Liver (tissue), 9 donors: Measurements from ENCODE around the gene KRT6B. TPM values are rescaled to one million over a fixed set of nuclear protein-coding genes. Genes with fewer than 3 reads are reported as not detected.

Experiments
- DNase-seq: peaks from one replicate; pipeline ENCODE4 v3.0.0-alpha.2; 2017; ENCODE audit warnings: low spot score
- H3K27ac ChIP-seq, 2 donors: one replicate each; pipeline ENCODE4 v1.7.0; 2013; ENCODE audit warnings: inconsistent platforms in 2 of 2, low read length in 2 of 2, control low read depth in 1 of 2, low read depth in 1 of 2, mild to moderate bottlenecking in 1 of 2
- H3K27me3 ChIP-seq, 4 donors: one replicate each; pipeline versions ENCODE4 v1.6.1 to v1.7.0; 2013; ENCODE audit warnings: low read length in 3 of 4, inconsistent platforms in 1 of 4, mild to moderate bottlenecking in 1 of 4, moderate library complexity in 1 of 4; ENCODE audit not compliant: control insufficient read depth in 4 of 4, insufficient read depth in 4 of 4
- H3K36me3 ChIP-seq, 4 donors: one replicate each; pipeline versions ENCODE4 v1.6.1 to v1.7.0; 2013; ENCODE audit warnings: low read length in 3 of 4, mild to moderate bottlenecking in 3 of 4, low read depth in 1 of 4, moderate library complexity in 1 of 4; ENCODE audit not compliant: control insufficient read depth in 4 of 4, insufficient read depth in 3 of 4
- H3K4me1 ChIP-seq, 4 donors: one replicate each; pipeline versions ENCODE4 v1.6.1 to v1.7.0; 2013; ENCODE audit warnings: low read length in 3 of 4, mild to moderate bottlenecking in 3 of 4, moderate library complexity in 1 of 4; ENCODE audit not compliant: control insufficient read depth in 4 of 4, insufficient read depth in 4 of 4
- H3K4me3 ChIP-seq, 3 donors: one replicate each; pipeline versions ENCODE4 v1.6.1 to v1.7.0; 2013; ENCODE audit warnings: low read length in 3 of 3, control low read depth in 1 of 3, low read depth in 1 of 3, mild to moderate bottlenecking in 1 of 3
- H3K9ac ChIP-seq, 2 donors: one replicate each; pipeline ENCODE4 v1.7.0; 2013; ENCODE audit warnings: low read length in 2 of 2, mild to moderate bottlenecking in 2 of 2, moderate library complexity in 2 of 2, control low read depth in 1 of 2, low read depth in 1 of 2
- H3K9me3 ChIP-seq, 4 donors: one replicate each; pipeline versions ENCODE4 v1.6.1 to v1.7.0; 2013; ENCODE audit warnings: low read length in 3 of 4; ENCODE audit not compliant: control insufficient read depth in 4 of 4
- FOXA1 ChIP-seq: IDR thresholded peaks from 2 replicates; pipeline ENCODE4 v1.6.1; 2016; ENCODE audit warnings: antibody characterized with exemption
- FOXA2 ChIP-seq: IDR thresholded peaks from 2 replicates; pipeline ENCODE4 v1.6.1; 2016; ENCODE audit warnings: antibody characterized with exemption
- GABPA ChIP-seq, 2 donors: IDR thresholded peaks in 1 of 2; conservative IDR thresholded peaks in 1 of 2; 2 replicates each; pipeline ENCODE4 v1.6.1; 2016; ENCODE audit warnings: antibody characterized with exemption in 2 of 2, mild to moderate bottlenecking in 1 of 2, moderate library complexity in 1 of 2
- HNF4A ChIP-seq, 2 donors: conservative IDR thresholded peaks; 2 replicates each; pipeline ENCODE4 v1.6.1; 2016; ENCODE audit warnings: antibody characterized with exemption in 2 of 2, mild to moderate bottlenecking in 2 of 2
- HNF4G ChIP-seq: IDR thresholded peaks from 2 replicates; pipeline ENCODE4 v1.6.1; 2016; ENCODE audit warnings: antibody characterized with exemption
- JUND ChIP-seq, 2 donors: IDR thresholded peaks; 2 replicates each; pipeline ENCODE4 v1.6.1; 2016; ENCODE audit warnings: antibody characterized with exemption in 2 of 2
- NR2F2 ChIP-seq: IDR thresholded peaks from 2 replicates; pipeline ENCODE4 v1.6.1; 2016; ENCODE audit warnings: antibody characterized with exemption
- RAD21 ChIP-seq, 2 donors: IDR thresholded peaks; 2 replicates each; pipeline ENCODE4 v1.6.1; 2016; ENCODE audit warnings: antibody characterized with exemption in 2 of 2, mild to moderate bottlenecking in 2 of 2
- RXRA ChIP-seq, 2 donors: IDR thresholded peaks; 2 replicates each; pipeline ENCODE4 v1.6.1; 2017 to 2018; ENCODE audit warnings: antibody characterized with exemption in 2 of 2, mild to moderate bottlenecking in 1 of 2
- SP1 ChIP-seq: IDR thresholded peaks from 2 replicates; pipeline ENCODE4 v1.6.1; 2018; ENCODE audit warnings: antibody characterized with exemption, mild to moderate bottlenecking
- WGBS: extraction: QIAGEN DNeasy Blood & Tissue Kit; methylation state at CpG from one replicate; pipeline ENCODE4 v1.1.7; 2013; 5-methylcytosine and 5-hydroxymethylcytosine counted together
- polyA plus RNA-seq, 2 donors: library from polyadenylated mRNA; stranded (reverse) in 1 of 2; unstranded in 1 of 2; fragments of 200-250 nt in 1 of 2; fragments of >200 nt in 1 of 2; fragmentation: Nextera tagmentation in 1 of 2; extraction: Ambion mirVana in 1 of 2; gene quantifications; one replicate each; pipeline versions ENCODE4 v1.2.1 to v1.2.3, GENCODE V29; 2013 to 2015
- total RNA-seq, 2 donors: library from RNA; depleted of rRNA; stranded (reverse); fragments of >200 nt; gene quantifications; one replicate each; pipeline ENCODE4 v1.2.3, GENCODE V29; 2014
- TF ChIP-seq, protein P1 (sequence below): fragments of 150-350 bp; IDR thresholded peaks from 2 replicates; pipeline ENCODE4 v1.5.1; 2017; ENCODE audit warnings: improper control_type of control experiment, low read depth, low read length; ENCODE audit not compliant: missing input control
- TF ChIP-seq, protein P2 (sequence below): IDR thresholded peaks from 2 replicates; pipeline ENCODE4 v1.6.1; 2016; ENCODE audit warnings: antibody characterized with exemption, mild to moderate bottlenecking
- TF ChIP-seq, protein P3 (sequence below): IDR thresholded peaks from 2 replicates; pipeline ENCODE4 v1.6.1; 2016; ENCODE audit warnings: antibody characterized with exemption
- TF ChIP-seq, protein P4 (sequence below): IDR thresholded peaks from 2 replicates; pipeline ENCODE4 v1.6.1; 2016; ENCODE audit warnings: antibody characterized with exemption
- TF ChIP-seq, protein P5 (sequence below): IDR thresholded peaks from 2 replicates; pipeline ENCODE4 v1.6.1; 2016; ENCODE audit warnings: antibody characterized with exemption
- donor health status: healthy.
- donor health status: healthy.
- donor health status: healthy.
- donor health status: healthy.
- donor health status: healthy.

KRT6B gene
- total and polyA plus RNA-seq, 4 donors = 0.23 TPM; not detected in 3

DNA sequence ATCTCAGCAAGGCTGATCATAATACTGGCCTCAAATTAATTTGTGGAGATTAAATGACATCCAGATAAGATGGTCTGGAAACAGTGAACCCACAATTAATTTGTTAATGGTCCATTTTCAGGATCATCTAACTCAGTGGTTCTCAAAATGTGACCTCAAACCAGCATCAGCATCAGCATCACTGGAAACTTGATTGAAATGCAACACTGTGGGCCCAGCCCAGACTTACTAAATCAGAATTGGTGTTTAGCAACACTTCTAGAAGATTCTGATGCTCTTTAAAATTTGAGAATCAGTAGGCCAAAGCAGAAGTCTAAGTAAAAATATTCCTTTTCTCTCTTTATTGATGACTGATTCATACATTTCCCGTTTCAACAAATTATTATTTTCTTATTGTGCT lies 35.2 kb downstream of the KRT6B start:
- DNase-seq = no peak
- Histone ChIP-seq H3K4me3 (no peak overlapping the region), H3K27me3 (peaks cover 0 to 4% (median 0%) of the 10 kb centered on the region in 4 donors), H3K36me3 (no peaks in the 10 kb centered on the region), H3K9ac (no peak overlapping the region), H3K4me1 (no peaks in the 10 kb centered on the region), H3K9me3 (no peaks in the 10 kb centered on the region), H3K27ac (no peak overlapping the region)
- TF ChIP-seq RXRA (IDR thresholded peaks at IDR 0.05) (no peak), FOXA2 (no peak), HNF4G (no peak), JUND (IDR thresholded peaks at IDR 0.05) (no peak), FOXA1 (no peak), RAD21 (IDR thresholded peaks at IDR 0.05) (no peak), NR2F2 (no peak), HNF4A (conservative IDR thresholded peaks at IDR 0.05) (no peak), GABPA (IDR thresholded peaks at IDR 0.05 in 1 of 2, conservative IDR thresholded peaks at IDR 0.05 in 1 of 2) (no peak), SP1 (no peak)
- TF ChIP-seq, protein P1, sequence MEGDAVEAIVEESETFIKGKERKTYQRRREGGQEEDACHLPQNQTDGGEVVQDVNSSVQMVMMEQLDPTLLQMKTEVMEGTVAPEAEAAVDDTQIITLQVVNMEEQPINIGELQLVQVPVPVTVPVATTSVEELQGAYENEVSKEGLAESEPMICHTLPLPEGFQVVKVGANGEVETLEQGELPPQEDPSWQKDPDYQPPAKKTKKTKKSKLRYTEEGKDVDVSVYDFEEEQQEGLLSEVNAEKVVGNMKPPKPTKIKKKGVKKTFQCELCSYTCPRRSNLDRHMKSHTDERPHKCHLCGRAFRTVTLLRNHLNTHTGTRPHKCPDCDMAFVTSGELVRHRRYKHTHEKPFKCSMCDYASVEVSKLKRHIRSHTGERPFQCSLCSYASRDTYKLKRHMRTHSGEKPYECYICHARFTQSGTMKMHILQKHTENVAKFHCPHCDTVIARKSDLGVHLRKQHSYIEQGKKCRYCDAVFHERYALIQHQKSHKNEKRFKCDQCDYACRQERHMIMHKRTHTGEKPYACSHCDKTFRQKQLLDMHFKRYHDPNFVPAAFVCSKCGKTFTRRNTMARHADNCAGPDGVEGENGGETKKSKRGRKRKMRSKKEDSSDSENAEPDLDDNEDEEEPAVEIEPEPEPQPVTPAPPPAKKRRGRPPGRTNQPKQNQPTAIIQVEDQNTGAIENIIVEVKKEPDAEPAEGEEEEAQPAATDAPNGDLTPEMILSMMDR = no peak
- TF ChIP-seq, protein P2, sequence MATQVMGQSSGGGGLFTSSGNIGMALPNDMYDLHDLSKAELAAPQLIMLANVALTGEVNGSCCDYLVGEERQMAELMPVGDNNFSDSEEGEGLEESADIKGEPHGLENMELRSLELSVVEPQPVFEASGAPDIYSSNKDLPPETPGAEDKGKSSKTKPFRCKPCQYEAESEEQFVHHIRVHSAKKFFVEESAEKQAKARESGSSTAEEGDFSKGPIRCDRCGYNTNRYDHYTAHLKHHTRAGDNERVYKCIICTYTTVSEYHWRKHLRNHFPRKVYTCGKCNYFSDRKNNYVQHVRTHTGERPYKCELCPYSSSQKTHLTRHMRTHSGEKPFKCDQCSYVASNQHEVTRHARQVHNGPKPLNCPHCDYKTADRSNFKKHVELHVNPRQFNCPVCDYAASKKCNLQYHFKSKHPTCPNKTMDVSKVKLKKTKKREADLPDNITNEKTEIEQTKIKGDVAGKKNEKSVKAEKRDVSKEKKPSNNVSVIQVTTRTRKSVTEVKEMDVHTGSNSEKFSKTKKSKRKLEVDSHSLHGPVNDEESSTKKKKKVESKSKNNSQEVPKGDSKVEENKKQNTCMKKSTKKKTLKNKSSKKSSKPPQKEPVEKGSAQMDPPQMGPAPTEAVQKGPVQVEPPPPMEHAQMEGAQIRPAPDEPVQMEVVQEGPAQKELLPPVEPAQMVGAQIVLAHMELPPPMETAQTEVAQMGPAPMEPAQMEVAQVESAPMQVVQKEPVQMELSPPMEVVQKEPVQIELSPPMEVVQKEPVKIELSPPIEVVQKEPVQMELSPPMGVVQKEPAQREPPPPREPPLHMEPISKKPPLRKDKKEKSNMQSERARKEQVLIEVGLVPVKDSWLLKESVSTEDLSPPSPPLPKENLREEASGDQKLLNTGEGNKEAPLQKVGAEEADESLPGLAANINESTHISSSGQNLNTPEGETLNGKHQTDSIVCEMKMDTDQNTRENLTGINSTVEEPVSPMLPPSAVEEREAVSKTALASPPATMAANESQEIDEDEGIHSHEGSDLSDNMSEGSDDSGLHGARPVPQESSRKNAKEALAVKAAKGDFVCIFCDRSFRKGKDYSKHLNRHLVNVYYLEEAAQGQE = no peak
- TF ChIP-seq, protein P3, sequence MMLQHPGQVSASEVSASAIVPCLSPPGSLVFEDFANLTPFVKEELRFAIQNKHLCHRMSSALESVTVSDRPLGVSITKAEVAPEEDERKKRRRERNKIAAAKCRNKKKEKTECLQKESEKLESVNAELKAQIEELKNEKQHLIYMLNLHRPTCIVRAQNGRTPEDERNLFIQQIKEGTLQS = no peak
- TF ChIP-seq, protein P4, sequence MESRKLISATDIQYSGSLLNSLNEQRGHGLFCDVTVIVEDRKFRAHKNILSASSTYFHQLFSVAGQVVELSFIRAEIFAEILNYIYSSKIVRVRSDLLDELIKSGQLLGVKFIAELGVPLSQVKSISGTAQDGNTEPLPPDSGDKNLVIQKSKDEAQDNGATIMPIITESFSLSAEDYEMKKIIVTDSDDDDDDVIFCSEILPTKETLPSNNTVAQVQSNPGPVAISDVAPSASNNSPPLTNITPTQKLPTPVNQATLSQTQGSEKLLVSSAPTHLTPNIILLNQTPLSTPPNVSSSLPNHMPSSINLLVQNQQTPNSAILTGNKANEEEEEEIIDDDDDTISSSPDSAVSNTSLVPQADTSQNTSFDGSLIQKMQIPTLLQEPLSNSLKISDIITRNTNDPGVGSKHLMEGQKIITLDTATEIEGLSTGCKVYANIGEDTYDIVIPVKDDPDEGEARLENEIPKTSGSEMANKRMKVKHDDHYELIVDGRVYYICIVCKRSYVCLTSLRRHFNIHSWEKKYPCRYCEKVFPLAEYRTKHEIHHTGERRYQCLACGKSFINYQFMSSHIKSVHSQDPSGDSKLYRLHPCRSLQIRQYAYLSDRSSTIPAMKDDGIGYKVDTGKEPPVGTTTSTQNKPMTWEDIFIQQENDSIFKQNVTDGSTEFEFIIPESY = no peak
- TF ChIP-seq, protein P5, sequence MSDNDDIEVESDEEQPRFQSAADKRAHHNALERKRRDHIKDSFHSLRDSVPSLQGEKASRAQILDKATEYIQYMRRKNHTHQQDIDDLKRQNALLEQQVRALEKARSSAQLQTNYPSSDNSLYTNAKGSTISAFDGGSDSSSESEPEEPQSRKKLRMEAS = no peak
- WGBS = 75% methylated on average over 1 of the region's 1 CpG
